ENCODE data around the gene LIMK2.
"Not testable (repeated sequence)": the region's sequence is repeated elsewhere in the genome, so short reads cannot be mapped to it uniquely, and the experiment has no call there.

Gene LIMK2

DNA sequence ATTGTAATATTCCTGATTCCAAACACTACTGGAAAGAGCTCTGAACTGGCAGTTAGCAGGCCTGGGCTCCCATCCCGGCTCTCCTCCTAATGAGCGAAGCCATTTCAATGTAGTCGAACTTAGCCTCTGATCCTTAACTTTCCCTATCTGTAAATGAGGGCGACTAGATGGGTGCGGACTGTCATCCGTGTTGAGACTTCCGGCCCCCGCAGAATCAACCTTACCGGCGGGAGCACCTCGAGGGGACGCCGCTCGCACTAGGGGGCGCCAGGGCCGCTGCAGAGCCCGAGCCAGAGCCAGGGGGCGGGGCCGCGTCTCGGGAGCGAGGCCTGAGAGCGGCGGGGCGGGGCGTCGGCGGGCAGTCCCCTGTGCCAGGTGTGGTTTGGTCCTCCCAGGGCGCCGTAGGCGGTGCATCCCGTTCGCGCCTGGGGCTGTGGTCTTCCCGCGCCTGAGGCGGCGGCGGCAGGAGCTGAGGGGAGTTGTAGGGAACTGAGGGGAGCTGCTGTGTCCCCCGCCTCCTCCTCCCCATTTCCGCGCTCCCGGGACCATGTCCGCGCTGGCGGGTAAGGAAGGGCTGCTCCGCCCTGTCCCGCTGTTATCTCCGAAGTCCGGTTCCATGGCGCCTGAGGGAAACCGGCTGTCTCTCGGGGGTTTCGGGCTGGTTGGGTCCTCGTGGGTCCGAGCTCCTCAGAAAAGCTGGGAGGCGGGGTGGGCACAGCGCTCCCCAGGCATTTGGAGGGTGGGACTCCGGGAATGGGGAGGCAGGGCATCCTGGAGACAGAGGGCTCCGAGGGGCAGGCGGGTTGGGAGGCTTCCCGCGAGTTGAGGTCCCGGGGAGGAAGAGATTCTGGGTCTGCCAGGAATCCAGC is at the start of gene LIMK2:
Gene LIMK2 (plus strand): TSS at position 437 of the 869 bp plus-strand sequence. CDS start 111 bp downstream, at position 548.
- peak; percentile 96 to 99 for DNase-seq (ENCODE audit: low read depth in 1 of 2, low spot score in 1 of 2)

DNA sequence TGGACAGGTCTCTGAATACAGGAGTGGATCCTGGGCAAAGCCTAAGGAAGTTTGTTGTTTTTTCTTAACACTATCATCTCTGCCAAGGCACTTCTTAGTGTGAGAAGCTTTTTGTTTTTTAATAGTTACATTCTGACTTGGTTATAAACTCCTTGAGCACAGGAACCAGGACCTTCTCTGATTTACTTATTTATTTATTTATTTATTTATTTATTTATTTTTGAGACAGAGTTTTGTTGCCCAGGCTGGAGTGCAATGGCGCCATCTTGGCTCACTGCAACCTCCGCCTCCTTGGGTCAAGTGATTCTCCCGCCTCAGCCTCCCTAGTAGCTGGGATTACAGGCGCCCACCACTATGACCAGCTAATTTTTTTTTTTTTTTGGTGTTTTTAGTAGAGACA is 41.1 kb upstream of the LIMK2 start:
- DNase-seq (ENCODE audit: low read depth in 1 of 2, low spot score in 1 of 2) = no peak

DNA sequence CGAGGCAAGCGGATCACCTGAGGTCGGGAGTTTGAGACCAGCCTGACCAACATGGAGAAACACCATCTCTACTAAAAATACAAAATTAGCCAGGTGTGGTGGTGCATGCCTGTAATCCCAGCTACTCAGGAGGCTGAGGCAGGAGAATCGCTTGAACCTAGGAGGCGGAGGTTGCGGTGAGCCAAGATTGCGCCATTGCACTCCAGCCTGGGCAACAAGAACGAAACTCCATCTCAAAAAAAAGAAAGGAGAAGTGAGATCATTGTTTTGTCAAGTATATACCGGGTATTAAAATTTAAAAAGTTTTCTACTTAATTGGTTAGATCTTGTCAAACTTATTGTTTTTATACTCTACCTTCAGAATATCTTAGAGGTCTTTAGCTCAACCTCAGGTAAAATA is 40.4 kb upstream of the LIMK2 start:
- not testable (repeated sequence) for DNase-seq (ENCODE audit: low read depth in 1 of 2, low spot score in 1 of 2)

DNA sequence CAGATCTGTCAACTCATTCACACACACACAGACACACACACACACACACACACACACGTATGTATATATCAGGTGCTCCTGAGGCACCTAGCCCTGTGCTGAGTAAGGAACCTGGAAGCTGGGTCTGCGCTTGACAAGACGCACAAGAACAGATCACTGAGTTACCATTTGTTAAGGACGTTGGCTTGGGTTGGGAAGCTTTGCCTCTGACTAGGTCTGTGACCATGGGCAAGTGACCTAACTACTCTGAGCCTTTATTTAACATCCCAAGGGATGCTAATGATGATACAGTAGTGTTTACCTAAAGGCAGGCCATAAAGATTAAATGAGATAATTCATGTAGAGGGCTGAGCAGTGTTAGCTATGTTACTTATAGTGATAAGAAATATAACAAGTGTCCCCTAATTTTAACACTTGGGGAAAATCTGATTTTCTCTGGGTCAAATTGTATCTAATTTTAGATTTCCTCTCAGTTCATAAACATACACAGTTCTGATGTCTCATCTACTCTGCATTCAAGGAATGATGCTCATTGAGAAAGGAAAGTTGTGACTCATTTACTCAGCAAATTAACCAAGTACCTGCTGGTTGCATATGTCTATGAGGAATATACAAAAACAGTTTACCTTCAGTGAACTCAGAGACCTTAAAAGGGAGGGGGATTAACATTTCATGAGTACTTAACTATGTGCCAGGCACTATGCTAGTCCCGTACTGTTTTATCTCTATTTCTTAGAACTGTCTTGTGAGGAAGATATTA is 38.5 kb upstream of the LIMK2 start:
- no peak for DNase-seq (ENCODE audit: low read depth in 1 of 2, low spot score in 1 of 2)

DNA sequence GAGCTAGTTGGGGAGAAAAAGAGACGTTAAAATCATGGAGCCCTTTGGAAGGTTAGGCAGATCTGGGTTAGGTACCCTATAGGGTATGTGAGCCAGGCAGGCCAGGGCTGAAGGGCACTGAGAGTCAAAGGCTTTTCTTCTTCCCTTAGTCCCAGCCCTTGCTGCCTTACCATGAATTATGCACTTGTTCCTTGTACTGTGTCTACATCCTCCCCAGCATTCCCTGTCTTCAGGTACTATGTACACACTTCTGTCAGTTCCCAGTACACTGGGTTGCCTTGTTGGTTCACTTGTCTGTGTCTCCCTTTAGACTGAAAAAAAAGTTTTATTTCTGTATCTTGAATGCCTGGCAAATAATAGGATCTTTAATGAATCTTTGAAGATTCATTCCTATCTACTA is 35.2 kb upstream of the LIMK2 start:
- no peak for DNase-seq (ENCODE audit: low read depth in 1 of 2, low spot score in 1 of 2)

DNA sequence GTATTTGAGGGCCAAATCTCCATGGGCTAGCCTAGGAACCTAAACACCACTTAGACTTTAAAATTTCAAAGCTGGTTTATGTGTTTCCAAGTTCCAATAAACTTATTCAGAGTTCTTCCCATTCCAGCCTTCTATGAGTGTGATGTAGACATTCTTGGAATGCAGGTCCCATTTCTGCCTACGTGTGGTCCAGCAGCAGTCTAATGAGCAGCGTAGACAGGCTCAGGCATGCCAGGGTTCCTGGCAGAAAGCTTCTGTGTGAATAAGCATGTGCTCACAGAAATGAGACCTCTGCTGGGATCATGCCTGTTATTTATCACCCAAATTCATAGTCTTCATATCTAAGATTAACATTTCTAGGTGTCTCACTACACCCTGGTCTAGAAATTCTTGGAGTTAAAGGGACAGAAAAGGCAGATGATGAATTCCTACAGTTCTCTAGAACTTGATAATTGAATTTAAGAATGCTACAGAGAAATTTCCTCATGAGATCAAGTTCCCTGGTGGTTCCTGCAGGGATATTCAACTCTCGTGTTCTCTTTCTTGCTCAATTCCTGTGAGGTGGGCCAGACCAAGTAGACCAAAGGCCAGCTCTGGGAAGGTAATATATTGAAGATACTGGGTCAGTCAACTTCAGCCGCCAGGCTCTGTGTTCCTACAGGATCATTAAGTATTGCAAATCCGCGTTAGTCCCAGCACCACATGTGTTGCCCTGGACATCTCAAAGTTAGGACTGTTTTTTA is 34.5 kb upstream of the LIMK2 start:
- DNase-seq (ENCODE audit: low read depth in 1 of 2, low spot score in 1 of 2) = no peak

DNA sequence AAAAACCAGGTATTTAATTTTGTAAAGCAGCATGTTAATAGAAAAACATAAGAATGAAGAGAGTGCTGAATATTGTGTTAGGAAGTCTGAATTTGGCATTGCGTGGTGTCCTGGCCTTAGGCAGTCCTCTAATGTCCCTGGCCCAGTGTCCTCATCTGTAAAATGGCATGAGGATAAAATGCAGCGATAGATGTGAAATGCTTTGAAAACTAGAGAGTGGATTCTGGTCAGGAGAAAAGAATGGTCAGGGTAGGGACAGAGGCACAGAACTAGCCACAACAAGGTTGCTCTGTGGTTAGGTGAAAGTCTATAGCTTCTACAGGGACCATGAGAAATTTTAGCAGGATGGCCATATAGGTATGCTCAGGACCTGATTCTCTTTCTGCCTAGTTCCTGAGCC is 33.2 kb upstream of the LIMK2 start:
- DNase-seq (ENCODE audit: low read depth in 1 of 2, low spot score in 1 of 2) = no peak

DNA sequence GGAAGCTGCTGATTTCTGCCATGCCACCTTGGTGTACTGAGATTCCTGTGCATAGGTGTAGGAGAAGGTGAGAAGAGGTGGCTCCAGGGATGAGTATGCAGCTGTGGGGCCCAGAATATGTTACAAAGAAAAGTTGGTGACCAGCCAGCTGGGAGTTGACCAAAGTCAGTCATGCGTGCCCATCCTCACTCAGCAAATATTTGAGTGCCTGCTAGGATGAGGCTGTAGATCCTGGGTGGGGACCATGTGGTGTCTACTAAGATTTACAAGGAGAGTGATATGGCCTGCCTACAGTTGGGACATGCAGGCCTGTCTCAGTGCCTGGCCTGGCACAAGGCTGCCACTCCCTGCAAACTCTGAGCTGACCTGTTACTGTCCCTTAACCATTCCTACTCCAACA is 32.8 kb upstream of the LIMK2 start:
- no peak for DNase-seq (ENCODE audit: low read depth in 1 of 2, low spot score in 1 of 2)

DNA sequence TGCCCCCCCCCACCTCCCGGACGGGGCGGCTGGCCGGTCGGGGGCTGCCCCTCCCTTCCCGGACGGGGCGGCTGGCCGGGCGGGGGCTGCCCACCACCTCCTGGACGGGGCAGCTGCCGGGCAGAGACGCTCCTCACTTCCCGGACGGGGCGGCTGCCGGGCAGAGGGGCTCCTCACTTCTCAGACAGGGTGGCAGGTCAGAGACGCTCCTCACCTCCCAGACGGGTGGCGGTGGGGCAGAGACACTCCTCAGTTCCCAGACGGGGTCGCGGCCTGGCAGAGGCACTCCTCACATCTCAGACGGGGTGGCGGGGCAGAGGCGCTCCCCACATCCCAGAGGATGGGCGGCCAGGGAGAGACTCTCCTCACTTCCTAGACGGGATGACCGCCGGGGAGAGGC is 28.1 kb upstream of the LIMK2 start:
- no peak for DNase-seq (ENCODE audit: low read depth in 1 of 2, low spot score in 1 of 2)

DNA sequence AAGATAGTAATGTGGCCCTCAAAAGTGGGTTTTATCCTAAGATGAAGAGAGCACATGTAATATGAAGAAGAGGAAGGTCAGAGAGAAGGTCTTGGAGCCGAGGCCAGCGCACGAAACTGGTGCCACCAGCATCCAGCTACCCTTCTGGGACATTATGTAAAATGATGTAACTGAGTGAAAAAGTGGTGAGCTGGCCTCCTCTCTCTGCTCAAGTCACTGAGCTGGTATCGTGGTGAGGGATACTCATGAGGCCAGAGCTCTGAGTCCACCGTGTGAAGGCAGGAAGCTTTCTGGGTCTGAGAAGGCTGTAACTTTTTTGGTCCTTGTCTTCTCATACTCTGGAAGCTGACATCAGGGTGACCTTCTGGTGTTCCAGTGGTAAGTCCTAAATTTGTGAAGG is 27.0 kb upstream of the LIMK2 start:
- DNase-seq (ENCODE audit: low read depth in 1 of 2, low spot score in 1 of 2) = no peak

DNA sequence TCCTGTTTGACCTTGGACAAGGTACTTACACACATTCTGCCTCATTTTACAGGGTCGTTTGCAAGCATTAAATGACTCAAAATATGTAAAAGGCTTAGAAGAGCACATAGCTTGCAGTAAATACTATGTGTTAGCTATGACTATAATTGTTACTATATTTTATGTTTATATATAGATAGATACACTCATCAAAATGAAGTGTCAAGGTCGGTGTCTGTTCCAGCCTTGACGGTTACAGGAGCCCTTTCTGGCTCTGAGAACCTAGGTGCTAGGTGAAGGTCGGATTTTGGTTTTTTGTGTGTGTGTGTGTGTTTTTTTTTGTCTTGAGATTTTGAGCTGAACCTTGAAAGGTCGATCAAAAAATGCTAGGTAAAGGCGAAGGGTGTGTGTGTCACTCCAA is 24.5 kb upstream of the LIMK2 start:
- no peak for DNase-seq (ENCODE audit: low read depth in 1 of 2, low spot score in 1 of 2)

DNA sequence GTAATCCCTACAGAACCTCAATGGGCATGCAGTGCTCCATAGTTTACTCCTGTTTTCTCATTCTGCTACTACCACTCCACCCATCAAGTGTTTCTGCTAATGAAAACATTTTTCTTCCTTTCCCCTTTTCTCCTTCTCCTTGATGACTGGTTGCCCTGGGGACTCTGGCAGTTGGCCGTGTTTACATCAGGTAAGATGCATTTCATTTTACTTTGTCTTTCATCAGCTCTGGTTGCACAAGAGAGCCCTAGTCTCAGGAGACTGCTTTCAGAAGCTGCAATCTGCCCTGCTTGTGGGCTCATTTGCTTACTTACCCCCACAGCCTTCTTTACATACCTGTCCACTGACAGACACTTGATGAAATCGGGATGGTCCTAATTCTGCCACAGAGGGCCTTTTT is 19.6 kb upstream of the LIMK2 start:
- no peak for DNase-seq (ENCODE audit: low read depth in 1 of 2, low spot score in 1 of 2)

DNA sequence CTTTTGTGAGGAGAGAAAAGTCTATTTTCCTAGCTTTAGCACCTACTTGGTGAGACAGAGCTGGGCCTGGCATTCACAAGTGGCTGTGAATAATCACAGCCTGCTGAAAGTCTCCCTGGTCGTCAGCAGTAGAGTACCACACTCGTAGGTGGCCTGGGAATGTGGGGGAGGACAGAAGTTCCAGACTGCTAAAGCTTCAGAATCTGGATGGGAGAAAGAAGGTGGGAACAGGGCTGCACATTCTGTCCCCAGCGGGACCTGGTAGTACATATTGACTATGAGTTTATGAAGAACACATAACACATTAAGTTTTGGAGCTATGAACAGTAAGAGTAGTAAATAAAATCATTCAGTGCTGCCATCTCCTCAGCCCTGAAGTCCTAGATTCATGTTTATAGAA is 19.0 kb upstream of the LIMK2 start:
- no peak for DNase-seq (ENCODE audit: low read depth in 1 of 2, low spot score in 1 of 2)

DNA sequence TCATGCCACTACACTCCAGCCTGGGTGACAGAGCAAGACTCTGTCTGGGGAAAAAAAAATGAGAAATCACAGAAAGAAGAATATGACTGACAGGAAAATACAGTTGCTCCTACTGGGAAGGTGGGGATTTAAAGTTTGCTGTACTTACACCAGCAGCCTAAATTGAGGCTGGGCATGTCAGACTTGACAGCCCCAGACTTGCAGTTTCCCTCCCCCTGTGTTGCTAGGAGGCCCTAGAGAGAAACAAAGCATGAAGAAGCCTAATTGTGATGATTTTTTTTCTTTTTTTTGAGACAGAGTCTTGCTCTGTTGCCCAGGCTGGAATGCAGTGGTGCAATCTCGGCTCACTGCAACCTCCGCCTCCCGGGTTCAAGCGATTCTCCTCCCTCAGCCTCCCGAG is 17.4 kb upstream of the LIMK2 start:
- DNase-seq (ENCODE audit: low read depth in 1 of 2, low spot score in 1 of 2) = not testable (repeated sequence)

DNA sequence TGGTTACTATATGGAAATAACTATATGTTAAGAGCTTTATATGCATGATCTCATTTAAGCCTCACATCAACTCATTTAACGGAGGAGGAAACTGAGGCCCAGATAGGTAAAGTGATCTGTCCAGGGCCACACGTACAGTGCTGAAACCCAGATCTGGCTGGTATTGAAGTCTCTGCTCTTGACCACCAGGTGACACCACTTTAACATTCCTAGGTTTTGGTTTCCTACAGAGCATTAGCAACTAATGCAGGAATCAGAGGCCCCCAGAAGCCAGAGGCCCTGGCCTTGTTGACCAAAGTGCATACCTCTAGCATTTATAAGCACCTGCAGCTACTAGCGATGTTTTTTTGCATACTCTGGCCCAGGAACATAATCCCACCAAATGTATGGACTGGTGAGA is 12.9 kb upstream of the LIMK2 start:
- no peak for DNase-seq (ENCODE audit: low read depth in 1 of 2, low spot score in 1 of 2)

DNA sequence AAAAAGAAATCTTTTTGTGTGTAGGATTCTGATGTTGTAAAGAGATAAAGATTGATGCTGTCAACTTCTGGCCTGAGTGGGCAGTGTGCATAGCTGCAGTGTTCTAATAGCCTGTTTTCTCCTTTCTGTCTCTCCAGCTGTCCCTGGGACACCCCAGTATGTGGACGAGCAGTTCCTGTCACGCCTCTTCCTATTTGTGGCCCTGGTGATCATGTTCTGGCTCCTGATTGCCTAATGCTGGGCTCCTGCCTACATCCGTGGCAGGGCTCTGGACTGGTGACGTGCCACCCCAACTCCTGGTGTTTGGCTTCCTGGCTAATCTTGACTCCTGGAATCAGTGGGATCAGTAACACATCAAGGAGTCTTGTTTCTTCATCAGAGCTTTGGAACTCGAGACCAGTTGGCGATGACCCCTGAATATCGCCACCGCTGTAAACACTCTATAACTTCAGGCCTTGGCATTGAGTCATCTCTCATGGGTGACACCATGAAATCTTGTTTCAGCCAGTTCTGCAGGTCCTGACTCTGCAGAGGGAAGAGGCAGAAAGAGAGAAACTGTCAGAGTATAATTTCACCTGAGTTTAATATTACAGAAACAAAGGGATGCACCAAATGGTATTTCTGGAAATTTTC is 7.6 kb upstream of the LIMK2 start:
- not testable (repeated sequence) for DNase-seq (ENCODE audit: low read depth in 1 of 2, low spot score in 1 of 2)

DNA sequence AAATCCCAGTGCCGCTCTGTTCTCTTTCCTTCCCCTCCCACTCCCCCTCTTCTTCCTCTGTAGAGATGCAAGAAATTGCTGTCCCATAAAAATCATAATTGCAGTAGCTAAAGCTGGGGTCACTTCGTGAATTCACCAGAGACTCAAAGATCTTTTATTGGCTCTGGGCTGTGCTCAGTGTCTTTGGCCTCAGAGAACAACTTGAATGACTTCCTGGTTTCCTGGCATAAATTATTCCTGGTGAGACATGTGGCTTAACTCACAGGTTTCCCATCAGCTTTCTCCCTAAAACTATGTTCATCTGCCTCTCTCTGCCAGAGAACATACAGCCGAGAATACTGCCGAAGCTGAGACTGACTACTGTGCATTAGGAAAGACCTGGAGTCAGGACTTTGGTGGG is 7.0 kb upstream of the LIMK2 start:
- not testable (repeated sequence) for DNase-seq (ENCODE audit: low read depth in 1 of 2, low spot score in 1 of 2)

DNA sequence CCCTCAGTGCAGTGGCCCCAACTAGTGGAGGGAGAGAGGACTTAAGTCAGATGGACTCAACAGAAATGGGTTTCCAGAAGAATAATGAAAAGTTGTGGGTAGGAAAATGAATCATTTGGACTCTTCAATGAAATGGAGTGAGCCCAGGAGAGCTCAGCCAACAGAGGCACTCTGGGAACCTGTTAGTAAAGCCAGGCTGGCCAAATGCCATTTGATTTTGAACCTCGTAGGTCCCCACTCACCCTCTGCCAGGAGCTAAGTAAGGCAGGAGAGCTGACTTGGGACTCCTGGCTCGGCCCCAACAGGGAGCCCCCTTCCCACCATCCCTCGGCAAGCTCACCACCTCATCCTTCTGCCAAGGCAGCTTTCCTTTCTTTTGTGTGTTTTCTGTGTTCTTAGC is 5.6 kb upstream of the LIMK2 start:
- not testable (repeated sequence) for DNase-seq (ENCODE audit: low read depth in 1 of 2, low spot score in 1 of 2)

DNA sequence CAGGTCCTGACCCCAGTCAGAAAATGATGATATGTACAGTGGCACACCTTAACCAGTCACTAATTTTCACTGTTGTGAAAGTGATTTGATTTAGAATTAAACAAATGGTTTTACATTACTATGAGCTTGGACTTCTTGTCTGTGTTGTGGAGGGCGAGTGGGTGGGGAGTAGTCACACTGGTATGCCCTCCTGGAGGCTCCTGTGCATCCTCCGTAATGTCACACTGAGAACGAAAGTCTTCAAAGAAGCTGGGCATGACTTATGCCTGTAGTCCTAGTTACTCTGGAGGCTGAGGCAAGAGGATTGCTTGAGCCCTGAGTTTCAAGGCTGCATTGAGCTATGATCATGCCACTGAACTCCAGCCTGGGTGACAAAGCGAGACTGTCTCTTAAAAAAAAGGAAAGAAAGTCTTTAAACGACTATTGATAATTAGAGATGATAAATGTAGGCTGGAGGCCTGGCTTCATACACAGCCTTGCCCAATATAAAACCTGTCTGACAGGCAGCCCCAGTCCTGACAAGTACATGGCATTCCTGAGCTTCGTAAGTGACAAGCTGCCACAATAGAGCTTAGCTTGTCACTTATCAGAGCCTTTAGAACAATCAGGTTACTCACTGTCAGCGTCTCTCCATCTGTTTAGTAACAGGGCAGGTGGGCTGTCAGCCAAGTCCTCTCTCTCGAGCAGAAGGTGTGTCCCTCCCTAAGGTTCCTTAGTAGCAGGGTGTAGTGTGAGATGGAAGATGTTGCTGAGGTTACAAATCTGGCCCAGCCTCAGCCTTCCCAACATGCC is 5.0 kb upstream of the LIMK2 start:
- DNase-seq (ENCODE audit: low read depth in 1 of 2, low spot score in 1 of 2) = no peak
